T-helper 1 cell (primary cell): ENCODE measurements around the gene PLCL2.
A peak's percentile ranks its signal among the peaks of the same experiment; 100 is the strongest.
"Not testable (repeated sequence)": the region's sequence is repeated elsewhere in the genome, so short reads cannot be mapped to it uniquely, and the experiment has no call there.

Source experiments
- DNase-seq, 5 donors: peaks; one replicate each; pipeline ENCODE4 v3.0.0-alpha.2; 2012 to 2020

Gene PLCL2

DNA sequence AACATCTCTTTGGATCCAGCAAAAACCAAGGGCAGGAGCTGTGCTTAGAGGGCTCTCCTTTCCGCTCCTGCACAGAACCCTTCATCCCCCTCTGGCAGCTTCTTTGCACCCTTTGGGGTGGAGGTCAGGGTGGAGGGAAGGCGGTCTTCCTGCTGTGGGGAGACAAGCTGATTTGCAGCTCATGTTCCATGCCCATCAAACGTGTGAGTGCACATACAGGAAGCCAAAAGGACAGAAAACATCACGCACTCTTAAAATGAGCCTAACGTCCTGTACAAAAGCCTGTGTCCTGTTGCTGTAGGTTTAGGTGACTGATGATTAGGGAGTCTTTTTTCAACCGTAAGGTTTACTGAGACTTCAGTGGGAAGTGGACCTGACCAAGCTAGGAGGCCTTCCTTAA lies 195.2 kb downstream of the PLCL2 start:
- DNase-seq, result no peak

DNA sequence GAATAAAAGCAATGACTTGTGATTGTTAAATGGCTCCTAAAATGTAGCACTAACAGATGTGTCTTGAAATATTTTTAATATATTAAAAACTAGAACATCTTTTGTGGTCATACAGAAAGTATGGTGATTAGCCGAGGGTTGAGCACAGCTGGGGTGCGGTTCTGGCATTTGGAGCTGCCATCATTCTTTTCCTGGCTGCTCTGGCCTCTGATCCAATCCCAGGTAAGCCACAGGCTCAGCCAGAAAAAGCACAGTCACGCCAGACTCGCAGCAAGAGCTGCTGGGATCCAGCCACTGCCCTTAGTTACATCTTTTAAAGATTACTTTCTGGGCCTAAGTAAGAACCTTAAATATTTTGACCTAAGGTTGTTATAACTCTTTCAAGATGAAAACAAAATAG lies 196.8 kb downstream of the PLCL2 start:
- no peak for DNase-seq

DNA sequence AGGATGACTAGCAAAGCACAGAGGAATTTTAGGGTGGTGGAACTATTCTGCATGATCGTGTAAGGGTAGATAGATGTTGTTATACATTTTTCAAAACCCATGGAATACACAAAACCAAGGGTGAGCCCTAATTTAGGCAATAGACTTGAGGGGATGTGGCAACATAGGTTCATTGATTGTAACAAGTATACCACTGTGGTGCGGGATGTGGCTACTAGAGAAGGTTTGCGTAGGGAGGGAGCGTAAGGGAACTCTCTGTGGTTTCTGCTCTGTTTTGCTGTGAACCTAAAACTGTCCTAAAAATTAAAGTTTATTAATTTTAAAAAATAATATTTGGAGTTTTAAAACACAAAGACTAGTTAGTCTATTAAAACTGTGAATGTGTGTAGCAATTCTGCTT lies 202.8 kb downstream of the PLCL2 start:
- DNase-seq, result no peak

GRCh38 chr3:17088017-17088416 lies 203.3 kb downstream of the PLCL2 start:
- DNase-seq, result no peak

DNA sequence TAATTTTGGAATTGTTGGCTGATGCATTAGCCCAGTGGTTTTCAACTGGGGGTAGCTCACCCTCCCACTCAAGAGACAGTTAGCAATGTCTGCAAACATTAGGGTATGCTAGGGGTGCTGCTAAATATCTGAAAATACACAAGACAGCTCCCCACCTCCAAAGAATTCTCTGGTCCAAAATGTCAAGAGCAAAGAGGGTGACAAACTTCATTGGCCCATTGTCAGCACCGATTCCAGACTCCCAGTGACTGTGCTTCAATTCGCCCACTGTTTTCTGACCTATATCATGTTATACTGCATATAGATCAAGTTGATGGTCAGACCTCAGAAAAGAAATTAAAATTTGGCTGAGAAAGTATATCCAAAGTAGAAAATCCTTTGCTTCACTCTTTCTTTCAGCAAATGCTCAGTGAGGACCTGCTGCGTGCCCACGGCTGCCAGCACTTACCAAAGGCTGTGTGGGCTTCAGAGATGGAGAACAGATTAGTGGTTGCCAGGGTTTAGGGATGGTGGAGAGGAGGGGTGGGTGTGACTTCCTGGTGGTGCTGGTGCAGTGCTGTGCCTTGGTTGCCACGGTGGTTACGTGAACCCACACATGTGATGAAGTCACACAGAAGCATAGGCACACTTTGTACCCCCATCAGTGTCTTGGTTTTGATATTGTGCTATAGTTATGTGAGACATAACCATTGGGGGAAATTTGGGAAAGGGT lies 204.0 kb downstream of the PLCL2 start:
- peak in 1 of 5 donors; percentile 15 for DNase-seq

- no peak for DNase-seq
Observed at GRCh38 chr3:17089314-17089700, 204.6 kb downstream of the PLCL2 start.

GRCh38 chr3:17090280-17090983 lies 205.7 kb downstream of the PLCL2 start:
- no peak for DNase-seq

GRCh38 chr3:17091910-17092582 lies 207.3 kb downstream of the PLCL2 start:
- no peak for DNase-seq

DNA sequence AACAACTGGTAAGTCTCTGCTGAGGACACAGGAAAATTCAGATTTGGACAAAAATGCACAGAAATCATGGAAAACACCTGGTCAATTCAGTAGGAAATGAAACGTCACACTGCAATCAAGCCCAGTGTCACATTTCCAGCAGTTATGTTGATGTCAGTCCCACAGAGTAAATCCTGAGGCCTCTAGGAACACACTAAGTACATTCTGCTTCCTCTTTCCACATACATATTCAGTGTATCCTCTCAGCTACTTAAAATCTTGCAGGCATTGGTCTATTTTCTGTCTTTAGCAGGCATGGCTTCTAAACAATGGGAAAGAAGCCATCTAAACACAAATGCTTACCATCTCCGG lies 207.8 kb downstream of the PLCL2 start:
- no peak for DNase-seq

GRCh38 chr3:17094551-17094950 lies 209.8 kb downstream of the PLCL2 start:
- no peak for DNase-seq

DNA sequence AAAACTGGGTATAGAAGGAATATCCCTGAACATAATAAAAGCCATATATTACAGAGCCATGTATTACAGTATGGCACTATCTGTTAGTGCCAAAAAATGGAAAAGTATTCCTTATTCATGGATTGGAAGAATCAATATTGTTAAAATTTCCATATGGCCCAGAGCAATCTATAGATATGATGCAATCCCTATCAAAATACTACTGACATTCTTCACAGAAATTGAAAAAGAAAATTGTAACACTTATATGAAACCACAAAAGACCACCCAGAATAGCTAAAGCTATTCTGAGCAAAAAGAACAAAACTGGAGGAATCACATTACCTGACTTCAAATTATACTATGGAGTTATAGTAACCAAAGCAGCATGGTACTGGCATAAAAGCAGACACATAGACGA lies 218.8 kb downstream of the PLCL2 start:
- DNase-seq, result no peak

GRCh38 chr3:17106801-17107200 lies 222.0 kb downstream of the PLCL2 start:
- DNase-seq, result not testable (repeated sequence)

GRCh38 chr3:17110660-17111396 lies 226.1 kb downstream of the PLCL2 start:
- DNase-seq, result no peak

DNA sequence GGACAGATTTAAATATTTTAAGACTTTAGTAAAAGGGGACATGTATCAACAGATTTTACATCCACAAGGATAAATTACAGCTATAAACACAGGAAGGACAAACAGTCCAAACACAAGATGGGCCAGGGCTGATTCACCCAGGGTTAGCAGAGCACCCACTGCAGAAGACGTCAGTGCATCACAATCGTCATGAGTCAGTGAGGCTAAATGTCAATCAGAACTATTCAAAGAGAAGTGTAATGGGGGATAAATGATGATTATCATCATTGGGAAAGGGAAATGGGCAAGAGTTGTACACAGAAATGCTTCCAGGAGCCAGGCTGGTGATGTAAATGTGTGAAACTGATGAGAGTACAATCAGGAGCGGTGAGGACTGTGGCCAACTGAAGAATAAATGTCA lies 226.8 kb downstream of the PLCL2 start:
- no peak for DNase-seq

GRCh38 chr3:17115186-17115585 lies 230.4 kb downstream of the PLCL2 start:
- DNase-seq, result no peak

GRCh38 chr3:17116007-17116600 lies 231.3 kb downstream of the PLCL2 start:
- DNase-seq, result no peak

GRCh38 chr3:17118771-17119170 lies 234.0 kb downstream of the PLCL2 start:
- DNase-seq, result no peak

GRCh38 chr3:17119201-17120072 lies 234.7 kb downstream of the PLCL2 start:
- DNase-seq, result no peak

- no peak for DNase-seq
Observed at GRCh38 chr3:17120115-17120514, 235.4 kb downstream of the PLCL2 start.

GRCh38 chr3:17121336-17121735 lies 236.6 kb downstream of the PLCL2 start:
- no peak for DNase-seq

DNA sequence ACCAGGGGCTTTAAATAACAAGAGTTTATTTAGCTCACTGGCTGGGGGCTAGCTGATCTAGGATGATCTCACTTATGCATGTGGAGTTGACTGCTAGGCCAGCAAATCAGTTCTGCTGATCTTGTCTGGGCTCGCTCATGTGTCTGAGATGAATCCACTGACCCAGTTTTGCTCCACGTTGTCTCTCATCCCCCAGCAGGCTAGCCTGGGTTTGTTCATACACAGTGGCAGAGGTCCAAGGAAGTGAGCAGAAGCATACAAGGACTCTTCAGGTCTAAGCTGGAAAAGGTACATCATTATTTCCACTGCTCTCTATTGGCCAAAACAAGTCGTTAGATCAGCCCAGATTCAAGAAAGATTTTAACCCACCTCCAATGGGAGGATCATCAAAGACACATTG lies 238.0 kb downstream of the PLCL2 start:
- no peak for DNase-seq
